ENCODE data around the gene HINT2. TPM values are rescaled to one million over a fixed set of nuclear protein-coding genes. Genes with fewer than 3 reads are reported as not detected.

Gene HINT2
- 10.6 and 15.7 TPM in 2 replicates for total RNA-seq

DNA sequence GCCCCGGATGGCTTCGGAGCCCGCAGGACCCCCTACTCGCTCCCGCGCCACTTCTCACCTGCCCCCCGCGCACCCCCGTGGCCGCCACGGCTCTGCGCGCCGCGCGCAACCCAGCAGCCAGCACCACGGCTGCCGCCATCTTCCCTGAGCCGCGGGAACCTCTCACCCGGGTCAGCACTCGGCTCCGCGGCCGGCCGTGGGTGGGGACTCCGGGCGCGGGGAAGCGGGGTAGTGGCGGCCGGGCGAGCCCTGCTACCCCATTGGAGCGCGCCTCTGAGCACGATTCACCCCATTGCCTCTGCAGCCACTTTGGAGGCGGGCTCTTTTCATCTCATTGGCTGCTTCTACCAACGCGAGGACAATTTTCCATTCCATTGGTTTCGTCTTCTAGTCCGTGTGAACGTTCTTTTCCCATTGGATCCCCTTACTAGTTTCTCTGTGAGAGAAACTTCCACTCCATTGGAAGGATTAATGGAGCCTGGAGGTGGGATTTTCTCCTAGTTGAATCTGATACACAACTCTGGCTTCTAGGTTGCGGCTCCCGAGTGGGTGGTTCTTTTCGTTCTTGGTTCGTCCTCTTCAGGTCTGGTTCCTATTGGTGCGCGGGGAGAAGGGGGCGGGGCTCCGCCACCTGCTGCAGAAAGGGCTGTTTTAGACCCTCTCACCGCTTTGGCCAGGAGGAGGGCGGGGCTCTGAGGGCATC, at the start of gene HINT2:
TSS of gene HINT2 (minus strand) at position 202 of the 703 bp plus-strand sequence. CDS start at position 139, 63 bp downstream.

DNA sequence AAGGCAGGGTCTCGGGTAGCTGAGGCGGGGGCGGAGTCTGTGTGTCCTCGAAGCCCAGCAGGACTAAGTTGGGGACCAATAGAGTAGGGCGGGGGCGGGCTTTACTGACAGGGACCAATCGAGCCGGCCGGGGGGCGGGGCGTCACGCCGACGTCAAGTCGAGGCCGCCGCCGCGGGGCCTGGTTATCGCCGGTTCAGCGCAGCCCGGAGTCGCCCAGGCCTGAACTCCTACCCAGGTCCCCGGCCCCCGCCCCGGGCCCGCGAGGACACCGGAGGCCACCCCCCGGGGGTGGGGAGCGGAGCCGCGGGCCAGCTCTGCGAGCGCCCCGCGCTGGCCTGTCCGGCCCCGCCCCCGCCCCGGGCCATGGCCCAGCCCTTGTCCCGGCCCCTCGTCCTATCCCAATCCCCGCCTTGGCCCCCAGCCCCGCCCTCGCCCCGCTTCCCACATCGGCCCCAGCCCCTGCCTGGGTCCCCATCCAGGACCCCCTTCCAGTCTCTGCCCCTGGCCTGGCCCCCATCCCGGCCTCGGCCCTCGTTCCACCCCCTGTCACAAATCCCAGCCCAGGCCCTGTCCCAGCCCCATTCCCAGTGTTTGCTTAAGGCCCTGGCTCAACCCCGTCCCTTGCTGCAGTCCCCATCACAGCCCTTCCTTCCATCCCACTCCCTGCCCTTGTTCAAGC, 14.4 kb upstream of the HINT2 start, which contains the start of gene TMEM8B:
TSS of gene TMEM8B (plus strand) at position 145 of the 680 bp plus-strand sequence. CDS start at position 365, 220 bp downstream.

GRCh38 chr9:35828716-35829083, 13.9 kb upstream of the HINT2 start, which contains the start of gene FAM221B:
TSS of gene FAM221B (minus strand) at chr9:35828732. CDS start at chr9:35826161, 2,571 bp downstream.

DNA sequence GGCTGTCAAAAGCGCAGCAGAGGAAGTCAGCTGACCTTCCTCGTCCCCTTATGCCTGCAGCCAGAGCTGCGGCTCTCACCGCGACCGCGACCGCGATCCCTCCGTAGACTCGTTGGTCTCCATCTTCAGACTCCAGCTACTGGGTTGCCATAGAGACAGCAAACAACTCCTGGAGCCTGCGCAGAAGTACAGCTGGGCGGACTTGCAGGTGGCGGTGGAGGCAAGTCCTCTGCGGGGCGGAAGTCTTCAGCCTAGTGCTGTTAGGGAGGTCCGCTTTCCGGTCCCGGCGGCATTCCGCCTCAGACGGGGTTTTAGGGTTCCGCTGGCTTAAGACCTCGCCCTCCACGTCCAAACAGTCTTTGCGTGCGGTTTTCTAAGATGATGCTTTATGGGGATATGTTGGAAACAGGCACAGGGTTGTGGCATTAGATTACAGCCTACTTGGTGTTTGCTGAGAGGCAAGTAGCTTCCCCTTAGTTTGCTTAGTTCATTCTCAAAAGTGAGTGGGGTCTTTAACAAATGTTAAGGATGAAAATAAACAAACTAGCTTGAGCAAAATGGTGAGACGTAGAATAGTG, 2.7 kb downstream of the HINT2 start, which contains the start of gene SPAG8:
TSS of gene SPAG8 (minus strand) at position 238 of the 578 bp plus-strand sequence. CDS start at position 123, 115 bp downstream.

DNA sequence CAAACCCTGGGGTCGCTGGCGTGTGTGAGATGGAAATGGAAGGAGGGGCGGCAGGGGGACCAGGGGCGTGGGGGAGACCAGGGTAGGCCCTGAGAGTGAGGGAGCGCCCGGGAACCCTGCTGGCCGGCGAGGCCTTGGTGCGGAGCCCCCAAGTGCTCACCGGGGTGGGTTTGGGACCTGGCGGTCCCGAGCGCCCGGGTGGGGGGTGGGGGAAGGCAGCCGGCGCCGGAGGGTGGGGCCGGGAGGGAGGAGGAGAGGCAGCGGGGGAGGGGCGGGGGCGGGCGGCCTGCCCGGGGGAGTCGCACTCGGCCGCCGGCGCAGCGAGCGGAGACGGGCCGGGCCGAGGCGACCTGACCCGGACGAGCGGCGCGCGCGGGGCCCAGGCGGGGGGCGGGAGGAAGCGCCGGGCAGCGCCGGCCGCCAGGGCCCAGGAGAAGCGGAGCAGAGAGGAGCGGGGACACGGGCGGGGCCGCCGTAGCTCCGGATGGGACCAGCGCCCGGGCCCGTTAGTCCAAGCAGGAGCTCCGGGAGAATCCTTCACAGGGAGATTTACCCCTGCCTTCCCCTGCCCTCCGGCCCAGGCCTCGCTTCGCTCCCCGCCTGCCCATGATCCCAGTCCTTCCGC, 23.4 kb downstream of the HINT2 start, which contains the start of gene NPR2:
TSS of gene NPR2 (plus strand) at position 295 of the 625 bp plus-strand sequence. CDS start 818 bp downstream, outside the sequence.

Small RNA genes lying within 50 kb of the gene (small RNA-seq; reads per million reads assigned to genes)
- gene HINT2, result 0.12 reads per million

Other genes starting within 250 kb of the HINT2 start
- 19.6 and 23.1 TPM in 2 replicates for gene TESK1, start 209.8 kb downstream of the HINT2 start, total RNA-seq
- gene CD72, start 196.6 kb downstream of the HINT2 start, total RNA-seq, result 1.2 and 3.5 TPM in 2 replicates
- gene SIT1, start 164.1 kb downstream of the HINT2 start, total RNA-seq, result not detected in 2 replicates
- 39,103 and 115,939 TPM in 2 replicates for gene RMRP, start 157.0 kb downstream of the HINT2 start, total RNA-seq
- 5.5 and 6.6 TPM in 2 replicates for gene CCDC107, start 156.8 kb downstream of the HINT2 start, total RNA-seq
- 1.2 and 1.6 TPM in 2 replicates for gene ARHGEF39, start 149.8 kb downstream of the HINT2 start, total RNA-seq
- not detected in 2 replicates for gene CA9, start 141.1 kb downstream of the HINT2 start, total RNA-seq
- 87.9 and 98.7 TPM in 2 replicates for gene TPM2, start 125.1 kb downstream of the HINT2 start, total RNA-seq
- gene TLN1, start 82.8 kb downstream of the HINT2 start, total RNA-seq, result 118 and 165 TPM in 2 replicates
- gene CREB3, start 82.4 kb downstream of the HINT2 start, total RNA-seq, result 56.1 and 92.0 TPM in 2 replicates
- 25.9 and 31.7 TPM in 2 replicates for gene GBA2, start 65.8 kb downstream of the HINT2 start, total RNA-seq
- gene RGP1, start 65.8 kb downstream of the HINT2 start, total RNA-seq, result 18.1 and 27.0 TPM in 2 replicates
- not detected in 2 replicates for gene MSMP, start 60.8 kb downstream of the HINT2 start, total RNA-seq
- 9.0 and 23.6 TPM in 2 replicates for gene NPR2, start 23.5 kb downstream of the HINT2 start, total RNA-seq
- 0.65 and 1.2 TPM in 2 replicates for gene SPAG8, start 2.8 kb downstream of the HINT2 start, total RNA-seq
- not detected in 2 replicates for gene FAM221B, start 13.7 kb upstream of the HINT2 start, total RNA-seq
- 3.5 and 4.0 TPM in 2 replicates for gene TMEM8B, start 14.2 kb upstream of the HINT2 start, total RNA-seq
- gene OR13J1, start 55.4 kb upstream of the HINT2 start, total RNA-seq, result not detected in 2 replicates
- gene HRCT1, start 91.2 kb upstream of the HINT2 start, total RNA-seq, result 0.39 and 0.76 TPM in 2 replicates
- not detected in 2 replicates for gene SPAAR, start 94.4 kb upstream of the HINT2 start, total RNA-seq
- not detected in 2 replicates for gene OR2S2, start 143.1 kb upstream of the HINT2 start, total RNA-seq
- 22.2 and 54.2 TPM in 2 replicates for gene RECK, start 221.9 kb upstream of the HINT2 start, total RNA-seq